Endothelial cell of umbilical vein (primary cell): ENCODE results near the gene AKNA. TPM values are rescaled to one million over a fixed set of nuclear protein-coding genes. Genes with fewer than 3 reads are reported as not detected.

Experiments used
- BruUV-seq: library from RNA; stranded (reverse); fragments of 400-500 nt; replicated peaks from 2 replicates; lab custom pipeline; 2021; lab: Mats Ljungman, UMichigan
- CTCF ChIA-PET: fragments of 300-600, 350-600 bp; sonication (Branson Sonifier 250); formaldehyde crosslinking; loops from one replicate; lab custom pipeline; 2021; ENCODE audit warnings: antibody characterized with exemption, inconsistent platforms; lab: Charles Lee
- POLR2A ChIA-PET: fragments of 300-600, 350-600 bp; sonication (Branson Sonifier 250); formaldehyde crosslinking; loops from one replicate; lab custom pipeline; 2021; ENCODE audit warnings: antibody characterized with exemption, inconsistent platforms; lab: Charles Lee
- DNase-seq: peaks from one replicate; pipeline ENCODE4 v3.0.0-alpha.2; 2011; ENCODE audit warnings: low read depth, low spot score
- FAIRE-seq: peaks from 2 replicates; lab custom pipeline; 2011; peaks lifted over from hg19 to GRCh38; lab: Jason Lieb, UNC
- H2AFZ ChIP-seq: 2 replicates; pipeline ENCODE4 v1.6.0; 2012; ENCODE audit warnings: low read depth, low read length, control low read depth, inconsistent platforms
- H3K27ac ChIP-seq: 2 replicates; pipeline ENCODE4 v1.5.1; 2011; ENCODE audit warnings: low read depth, mild to moderate bottlenecking, control low read depth, low read length, moderate library complexity; ENCODE audit not compliant: insufficient read depth
- H3K27me3 ChIP-seq, 2 experiments: 2 replicates each; pipeline versions ENCODE4 v1.6.0 to v1.6.1; 2011; ENCODE audit warnings: low read length in 2 of 2, mixed read lengths in 1 of 2; ENCODE audit not compliant: control insufficient read depth in 2 of 2, insufficient read depth in 2 of 2
- H3K36me3 ChIP-seq, 2 experiments: 2 replicates in 1 of 2; 3 replicates in 1 of 2; pipeline ENCODE4 v1.5.1; 2011; ENCODE audit warnings: low read length in 2 of 2, mild to moderate bottlenecking in 1 of 2, moderate library complexity in 1 of 2; ENCODE audit not compliant: control insufficient read depth in 2 of 2, insufficient read depth in 2 of 2; ENCODE audit errors: extremely low read depth in 1 of 2
- H3K4me1 ChIP-seq: 3 replicates; pipeline ENCODE4 v1.5.1; 2011; ENCODE audit warnings: mild to moderate bottlenecking, low read length; ENCODE audit not compliant: control insufficient read depth, insufficient read depth; ENCODE audit errors: extremely low read depth
- H3K4me2 ChIP-seq: 2 replicates; pipeline ENCODE4 v1.6.1; 2011; ENCODE audit warnings: low read length, control low read depth, mixed read lengths; ENCODE audit not compliant: insufficient read depth
- H3K4me3 ChIP-seq, 3 experiments: fragments of 200-600 bp in 1 of 3; sonication (generic), shearing (Covaris generic) in 1 of 3; replicated peaks in 1 of 3; 2 replicates each; pipeline ENCODE4 v1.5.1; 2011 to 2016; ENCODE audit warnings: control low read depth in 3 of 3, low read length in 3 of 3, mild to moderate bottlenecking in 2 of 3, inconsistent platforms in 1 of 3, low read depth in 1 of 3, moderate library complexity in 1 of 3; ENCODE audit not compliant: insufficient read depth in 1 of 3
- H3K79me2 ChIP-seq: 2 replicates; pipeline ENCODE4 v1.6.0; 2012; ENCODE audit warnings: low read length, inconsistent platforms; ENCODE audit not compliant: control insufficient read depth, insufficient read depth
- H3K9ac ChIP-seq: replicated peaks from 2 replicates; pipeline ENCODE3; 2011; ENCODE audit warnings: low read length, control low read depth; ENCODE audit not compliant: insufficient read depth; ENCODE audit errors: extremely low read depth
- H3K9me1 ChIP-seq: replicated peaks from 3 replicates; pipeline ENCODE4 v1.6.0; 2011; ENCODE audit warnings: mild to moderate bottlenecking, low read length; ENCODE audit not compliant: control insufficient read depth, insufficient read depth; ENCODE audit errors: extremely low read depth
- H3K9me3 ChIP-seq: replicated peaks from 2 replicates; pipeline ENCODE4 v1.5.1; 2012; ENCODE audit warnings: low read length, inconsistent platforms; ENCODE audit not compliant: control insufficient read depth, insufficient read depth
- H4K20me1 ChIP-seq: replicated peaks from 2 replicates; pipeline ENCODE3; 2011; ENCODE audit warnings: mild to moderate bottlenecking, low read length; ENCODE audit not compliant: control insufficient read depth, insufficient read depth; ENCODE audit errors: extremely low read depth
- EZH2 ChIP-seq: IDR thresholded peaks from 2 replicates; pipeline ENCODE4 v1.6.1; 2012; ENCODE audit warnings: borderline replicate concordance, low read depth, mild to moderate bottlenecking, moderate library complexity, low read length, inconsistent platforms; ENCODE audit not compliant: severe bottlenecking
- FOS ChIP-seq: IDR thresholded peaks from 2 replicates; pipeline ENCODE4 v1.6.1; 2011; ENCODE audit warnings: mild to moderate bottlenecking, low read length, moderate library complexity, borderline replicate concordance; ENCODE audit not compliant: insufficient read depth
- GATA2 ChIP-seq: IDR thresholded peaks from 2 replicates; pipeline ENCODE4 v1.7.0; 2011; ENCODE audit warnings: low read depth, mild to moderate bottlenecking, moderate library complexity, mixed read lengths, low read length; ENCODE audit not compliant: insufficient read length, insufficient read depth
- JUN ChIP-seq: IDR thresholded peaks from 2 replicates; pipeline ENCODE4 v1.6.1; 2011; ENCODE audit warnings: borderline replicate concordance, low read depth; ENCODE audit not compliant: insufficient read length, insufficient read depth
- MAX ChIP-seq: IDR thresholded peaks from 2 replicates; pipeline ENCODE4 v1.6.1; 2011; ENCODE audit not compliant: insufficient read depth, insufficient read length
- MYC ChIP-seq: IDR thresholded peaks from one replicate; pipeline ENCODE4 v1.6.1; 2011; ENCODE audit warnings: mild to moderate bottlenecking, low read depth, low read length
- POLR2A ChIP-seq: IDR thresholded peaks from 2 replicates; pipeline ENCODE4 v1.6.1; 2012; ENCODE audit warnings: low read depth, mild to moderate bottlenecking, control low read depth, low read length
- POLR2AphosphoS5 ChIP-seq: IDR thresholded peaks from 2 replicates; pipeline ENCODE4 v1.6.1; 2012; ENCODE audit warnings: low read depth, mild to moderate bottlenecking, control low read depth, low read length, moderate library complexity; ENCODE audit not compliant: insufficient read depth
- dilution Hi-C: fragments of 300-500 bp; cut with MboI; formaldehyde crosslinking; loops from one replicate; pipeline ENCODE4 v1.15.0; 2019; ENCODE audit warnings: low sequenced_read_pairs; ENCODE audit not compliant: extremely low pct_ligation_motif_present
- intact Hi-C: fragments of 100-400 bp; cut with micrococcal nuclease; formaldehyde crosslinking; loops from one replicate; pipeline ENCODE4 v1.10.0; 2022
- polyA plus RNA-seq, 4 experiments: library from polyadenylated mRNA; depleted of rRNA in 3 of 4; stranded (reverse) in 3 of 4; unstranded in 1 of 4; fragments of >200 nt; gene quantifications; 2 replicates each; pipeline versions ENCODE4 v1.2.1 to v1.2.3, GENCODE V29; 2011 to 2012; ENCODE audit warnings: missing spikeins in 1 of 4
- total RNA-seq: library from RNA; stranded (reverse); gene quantifications from 2 replicates; pipeline ENCODE4 v1.2.3, GENCODE V29; 2021
- TF ChIP-seq, protein P1 (sequence below), 2 donors: IDR thresholded peaks; 1 replicate in 1 of 2; 2 replicates in 1 of 2; pipeline ENCODE4 v1.5.1; 2011; ENCODE audit warnings: low read length in 2 of 2, mild to moderate bottlenecking in 2 of 2, moderate library complexity in 2 of 2, control low read depth in 1 of 2, inconsistent platforms in 1 of 2, low read depth in 1 of 2; ENCODE audit not compliant: insufficient read depth in 1 of 2; ENCODE audit errors: extremely low read depth in 1 of 2

The AKNA gene
- total and polyA plus RNA-seq, 2 donors (not counting 3 experiments of a cell fraction or from before 2014, with no cell fraction given), result 11.3 to 22.4 TPM

DNA sequence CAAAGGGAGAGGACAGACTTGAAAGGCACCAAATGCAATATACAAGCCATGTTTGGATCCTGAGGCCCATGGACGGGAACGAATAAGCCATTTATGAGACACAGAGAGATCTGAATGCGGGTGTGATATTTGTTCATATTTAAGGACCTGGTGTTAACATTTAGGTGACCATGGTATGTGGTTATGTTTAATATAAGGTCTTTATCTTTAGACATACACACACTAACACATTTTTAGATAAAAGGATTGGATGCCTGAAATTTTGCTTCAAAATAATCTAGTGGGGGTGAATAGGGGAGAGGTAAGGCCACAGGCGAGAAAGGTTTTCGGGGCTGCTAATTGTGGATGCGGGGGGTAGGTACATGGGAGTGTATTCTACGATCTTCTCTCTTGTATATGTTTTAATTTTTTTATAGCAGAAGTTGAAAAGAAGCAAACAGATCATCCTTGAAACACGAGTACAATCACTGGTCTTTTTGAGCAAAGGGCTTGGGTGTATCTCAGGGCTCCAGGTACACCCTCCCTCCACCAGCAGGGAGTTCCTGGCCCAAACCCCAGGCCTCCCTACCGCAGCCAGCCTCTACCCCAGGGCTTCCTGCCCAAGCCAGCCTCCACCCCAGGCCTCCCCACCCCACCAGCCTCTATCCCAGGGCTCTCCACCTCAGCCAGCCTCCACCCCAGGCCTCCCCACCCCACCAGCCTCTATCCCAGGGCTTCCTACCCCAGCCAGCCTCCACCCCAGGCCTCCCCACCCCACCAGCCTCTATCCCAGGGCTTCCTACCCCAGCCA lies 12.2 kb downstream of the AKNA start:
- no peak overlapping the region for H2AFZ ChIP-seq
- no peak overlapping the region for H3K4me2 ChIP-seq
- no peaks in the 10 kb centered on the region for H4K20me1 ChIP-seq
- POLR2A ChIA-PET, result no interaction called here
- CTCF ChIA-PET, result interaction anchor here (1.1 kb wide), 1 partner anchor 18 kb away, joined by 3 read pairs; no protein-coding TSS in a partner anchor
- H3K4me1 ChIP-seq, result peaks cover 18% of the 10 kb centered on the region
- no peak for FAIRE-seq
- H3K9me3 ChIP-seq, result no peaks in the 10 kb centered on the region
- H3K9ac ChIP-seq, result no peak overlapping the region
- dilution Hi-C loops, result no loop called here
- BruUV-seq, result no TSS peak
- H3K36me3 ChIP-seq, result peaks cover 0 to 17% of the 10 kb centered on the region in 2 experiments
- no peak overlapping the region for H3K27ac ChIP-seq
- H3K27me3 ChIP-seq, result no peaks in the 10 kb centered on the region
- H3K4me3 ChIP-seq, result no peak overlapping the region
- no peaks in the 10 kb centered on the region for H3K79me2 ChIP-seq
- intact Hi-C loops, result no loop called here
- H3K9me1 ChIP-seq, result no peaks in the 10 kb centered on the region
- no peak for DNase-seq
- TF ChIP-seq, protein P1, sequence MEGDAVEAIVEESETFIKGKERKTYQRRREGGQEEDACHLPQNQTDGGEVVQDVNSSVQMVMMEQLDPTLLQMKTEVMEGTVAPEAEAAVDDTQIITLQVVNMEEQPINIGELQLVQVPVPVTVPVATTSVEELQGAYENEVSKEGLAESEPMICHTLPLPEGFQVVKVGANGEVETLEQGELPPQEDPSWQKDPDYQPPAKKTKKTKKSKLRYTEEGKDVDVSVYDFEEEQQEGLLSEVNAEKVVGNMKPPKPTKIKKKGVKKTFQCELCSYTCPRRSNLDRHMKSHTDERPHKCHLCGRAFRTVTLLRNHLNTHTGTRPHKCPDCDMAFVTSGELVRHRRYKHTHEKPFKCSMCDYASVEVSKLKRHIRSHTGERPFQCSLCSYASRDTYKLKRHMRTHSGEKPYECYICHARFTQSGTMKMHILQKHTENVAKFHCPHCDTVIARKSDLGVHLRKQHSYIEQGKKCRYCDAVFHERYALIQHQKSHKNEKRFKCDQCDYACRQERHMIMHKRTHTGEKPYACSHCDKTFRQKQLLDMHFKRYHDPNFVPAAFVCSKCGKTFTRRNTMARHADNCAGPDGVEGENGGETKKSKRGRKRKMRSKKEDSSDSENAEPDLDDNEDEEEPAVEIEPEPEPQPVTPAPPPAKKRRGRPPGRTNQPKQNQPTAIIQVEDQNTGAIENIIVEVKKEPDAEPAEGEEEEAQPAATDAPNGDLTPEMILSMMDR (IDR thresholded peaks at IDR 0.05; ENCODE audit: extremely low read depth in 1 of 2, insufficient read depth in 1 of 2, low read depth in 1 of 2, low read length in 2 of 2), result no peak
- no peak for TF ChIP-seq FOS
- no peak for TF ChIP-seq JUN
- no peak for TF ChIP-seq POLR2AphosphoS5
- no peak for TF ChIP-seq POLR2A
- no peak for TF ChIP-seq MYC
- TF ChIP-seq MAX, result no peak
- TF ChIP-seq GATA2, result no peak
- no peak for TF ChIP-seq EZH2
